ENCODE measurements around the gene GAS2L1. TPM values are rescaled to one million over a fixed set of nuclear protein-coding genes. Genes with fewer than 3 reads are reported as not detected.

Gene GAS2L1
- total RNA-seq, 1 experiment from 2014 or later, result 8.0 TPM

DNA sequence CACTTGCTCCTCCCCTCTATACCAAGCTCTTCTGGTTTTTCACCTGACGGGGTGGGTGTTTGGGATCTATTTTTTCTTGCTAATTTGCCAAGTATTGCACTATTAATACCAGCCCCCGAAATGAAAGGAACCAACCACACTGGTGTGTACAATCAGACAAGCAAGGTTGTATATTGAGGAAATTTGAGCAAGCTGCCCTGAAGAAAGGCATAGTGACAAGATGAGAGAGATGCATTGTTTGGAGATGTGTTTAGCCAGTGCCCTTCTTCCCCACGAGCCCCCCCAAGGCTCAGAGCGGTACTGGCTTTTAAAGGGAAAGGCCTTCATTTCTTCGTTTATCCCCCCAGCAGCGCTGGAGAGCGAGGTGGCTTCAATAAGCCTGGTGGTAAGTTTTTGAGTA is 15.2 kb upstream of the GAS2L1 start:
- H3K27me3 Mint-ChIP-seq (ENCODE audit: low read depth), result no peaks in the 10 kb centered on the region
- Histone ChIP-seq H2BK15ac (ENCODE audit: low read depth, low read length) (no peak overlapping the region), H3K14ac (ENCODE audit: insufficient read depth, low read length) (no peak overlapping the region), H3T11ph (ENCODE audit: low read length) (no peak overlapping the region), H2BK120ac (ENCODE audit: low read depth, low read length, poor library complexity, severe bottlenecking) (no peak overlapping the region), H3K4me1 (ENCODE audit: insufficient read depth, low read length) (no peaks in the 10 kb centered on the region), H3K4ac (ENCODE audit: low read depth, low read length) (no peak overlapping the region), H3K27me3 (ENCODE audit: insufficient read depth, low read length) (no peaks in the 10 kb centered on the region), H3K9ac (ENCODE audit: extremely low read depth, insufficient read length, low read length) (no peak overlapping the region), H2BK12ac (ENCODE audit: insufficient read length, low read depth, low read length) (no peak overlapping the region), H4K5ac (ENCODE audit: insufficient read length, low read depth, low read length) (no peak overlapping the region), H4K20me1 (ENCODE audit: control insufficient read depth, insufficient read depth, insufficient read length) (no peaks in the 10 kb centered on the region), H3K56ac (ENCODE audit: insufficient read length, low read depth, low read length) (no peak overlapping the region), H2AK5ac (ENCODE audit: insufficient read length, low read length) (no peak overlapping the region), H3K18ac (ENCODE audit: insufficient read length, low read depth, low read length) (no peak overlapping the region), H3K4me2 (ENCODE audit: insufficient read depth, insufficient read length, low read length) (no peak overlapping the region), H3K79me2 (ENCODE audit: insufficient read depth, low read length) (no peaks in the 10 kb centered on the region), H3K9me3 (ENCODE audit: control insufficient read depth, low read depth, low read length) (no peaks in the 10 kb centered on the region), H2AFZ (ENCODE audit: low read length) (no peak overlapping the region), H3K23ac (ENCODE audit: insufficient read length, low read depth, low read length) (no peak overlapping the region), H3K23me2 (ENCODE audit: insufficient read length, low read depth, low read length, poor library complexity, severe bottlenecking) (no peaks in the 10 kb centered on the region), H4K8ac (replicated peaks; ENCODE audit: insufficient read length, low read depth, low read length) (no peak overlapping the region), H3K27ac (ENCODE audit: insufficient read length, low read depth, low read length) (no peak overlapping the region), H4K91ac (ENCODE audit: insufficient read length, low read depth, low read length) (no peak overlapping the region), H2BK20ac (ENCODE audit: low read depth, low read length, poor library complexity, severe bottlenecking) (no peak overlapping the region), H3K79me1 (ENCODE audit: insufficient read depth, low read depth, low read length, poor library complexity, severe bottlenecking) (no peaks in the 10 kb centered on the region), H2BK5ac (ENCODE audit: insufficient read length, low read length) (no peak overlapping the region)
- TF ChIP-seq, protein P1, sequence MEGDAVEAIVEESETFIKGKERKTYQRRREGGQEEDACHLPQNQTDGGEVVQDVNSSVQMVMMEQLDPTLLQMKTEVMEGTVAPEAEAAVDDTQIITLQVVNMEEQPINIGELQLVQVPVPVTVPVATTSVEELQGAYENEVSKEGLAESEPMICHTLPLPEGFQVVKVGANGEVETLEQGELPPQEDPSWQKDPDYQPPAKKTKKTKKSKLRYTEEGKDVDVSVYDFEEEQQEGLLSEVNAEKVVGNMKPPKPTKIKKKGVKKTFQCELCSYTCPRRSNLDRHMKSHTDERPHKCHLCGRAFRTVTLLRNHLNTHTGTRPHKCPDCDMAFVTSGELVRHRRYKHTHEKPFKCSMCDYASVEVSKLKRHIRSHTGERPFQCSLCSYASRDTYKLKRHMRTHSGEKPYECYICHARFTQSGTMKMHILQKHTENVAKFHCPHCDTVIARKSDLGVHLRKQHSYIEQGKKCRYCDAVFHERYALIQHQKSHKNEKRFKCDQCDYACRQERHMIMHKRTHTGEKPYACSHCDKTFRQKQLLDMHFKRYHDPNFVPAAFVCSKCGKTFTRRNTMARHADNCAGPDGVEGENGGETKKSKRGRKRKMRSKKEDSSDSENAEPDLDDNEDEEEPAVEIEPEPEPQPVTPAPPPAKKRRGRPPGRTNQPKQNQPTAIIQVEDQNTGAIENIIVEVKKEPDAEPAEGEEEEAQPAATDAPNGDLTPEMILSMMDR (conservative IDR thresholded peaks at IDR 0.05), result 0 out of 3 replicates have a peak, but pooled peaks have one; percentile 21
- no peaks in the 10 kb centered on the region for H3K9me3 Mint-ChIP-seq
- no peak for DNase-seq
- H3K4me3 Mint-ChIP-seq, result no peak overlapping the region
- H3K27ac Mint-ChIP-seq, result peak overlapping the region in 2 of 3 experiments; percentile 9 to 64; a peak in 2 of 7 replicates
- peaks cover 69 to 99% (median 96%) of the 10 kb centered on the region in 3 experiments for H3K36me3 Mint-ChIP-seq (ENCODE audit: insufficient read depth in 1 of 3, low read depth in 3 of 3)
- no CpG with 5 or more reads among the region's 7 CpGs for WGBS (ENCODE audit: extremely low coverage, insufficient read length, low lambda C conversion rate)
- H3K4me1 Mint-ChIP-seq, result peaks cover 0 to 7% of the 10 kb centered on the region in 2 experiments; a peak in 1 of 4 replicates
